ENCODE measurements around the gene EDARADD. TPM values are rescaled to one million over a fixed set of nuclear protein-coding genes. Genes with fewer than 3 reads are reported as not detected.

EDARADD gene
- total and polyA plus RNA-seq, 2 of the 8 experiments (the other 6 are each of a cell fraction or from before 2014, with no cell fraction given), result 3.4 to 6.1 TPM

DNA sequence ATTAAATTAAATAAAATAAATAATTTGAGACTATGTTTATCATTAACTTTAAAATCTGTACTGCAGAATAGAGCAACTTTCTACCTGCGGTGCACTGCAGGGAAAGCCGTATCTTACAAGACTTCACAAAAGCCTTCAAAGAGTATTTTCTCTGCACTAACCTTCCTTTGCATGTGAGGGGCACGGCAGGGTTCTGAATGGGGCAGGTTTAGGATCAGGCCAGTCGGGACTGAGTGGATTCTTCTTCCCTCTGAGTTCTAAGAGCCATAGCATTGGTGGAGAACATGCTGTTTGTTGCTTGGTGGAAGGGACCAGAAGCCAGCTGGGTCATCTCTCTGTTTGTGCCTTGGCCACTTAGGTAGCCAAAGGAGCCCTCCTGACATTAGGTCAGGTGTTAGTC, 74.5 kb downstream of the EDARADD start:
- DNase-seq (ENCODE audit: low read depth in 1 of 2, low spot score in 2 of 2) (no peak), FAIRE-seq (no peak)
- Histone ChIP-seq H3K9me3 (ENCODE audit: insufficient read depth in 2 of 2, low read depth in 1 of 2, low read length in 1 of 2) (no peaks in the 10 kb centered on the region), H2BK12ac (ENCODE audit: low read depth, low read length) (no peak overlapping the region), H2AK5ac (ENCODE audit: low read depth, low read length) (no peak overlapping the region), H3K23me2 (ENCODE audit: low read depth, low read length) (no peaks in the 10 kb centered on the region; the same call in 1 of the 2 replicates), H4K5ac (ENCODE audit: insufficient read length, low read depth, low read length) (no peak overlapping the region), H4K20me1 (replicated peaks in 1 of 2; ENCODE audit: control insufficient read depth in 1 of 2, insufficient read depth in 2 of 2, low read length in 2 of 2) (no peaks in the 10 kb centered on the region), H3K14ac (ENCODE audit: insufficient read length) (no peak overlapping the region), H2BK5ac (ENCODE audit: low read depth, low read length) (no peak overlapping the region), H4K91ac (replicated peaks; ENCODE audit: insufficient read length, low read length) (no peak overlapping the region), H2BK120ac (replicated peaks; ENCODE audit: low read depth, low read length) (no peak overlapping the region), H3K79me2 (ENCODE audit: control insufficient read depth in 1 of 2, insufficient read depth in 2 of 2, low read length in 2 of 2) (no peaks in the 10 kb centered on the region), H3K36me3 (ENCODE audit: control insufficient read depth in 2 of 4, insufficient read depth in 4 of 4, low read length in 3 of 4) (no peaks in the 10 kb centered on the region), H3K4me2 (ENCODE audit: insufficient read depth in 1 of 2, low read depth in 2 of 2, low read length in 2 of 2) (no peak overlapping the region), H2BK15ac (ENCODE audit: low read length) (no peak overlapping the region), H2BK20ac (ENCODE audit: low read length) (no peak overlapping the region), H3K27ac (ENCODE audit: low read depth, low read length) (no peak overlapping the region), H3K56ac (replicated peaks; ENCODE audit: insufficient read length, low read depth, low read length) (no peak overlapping the region), H3K9ac (replicated peaks in 1 of 4; ENCODE audit: extremely low read depth in 1 of 4, low read depth in 3 of 4, low read length in 3 of 4) (no peak overlapping the region), H3K23ac (ENCODE audit: insufficient read length) (no peak overlapping the region), H3K4me1 (replicated peaks in 1 of 4; ENCODE audit: control insufficient read depth in 3 of 4, insufficient read depth in 4 of 4, low read length in 3 of 4) (peaks cover 0 to 10% (median 5%) of the 10 kb centered on the region in 4 experiments; a peak in 3 of 7 replicates), H3K27me3 (replicated peaks in 1 of 4; ENCODE audit: control insufficient read depth in 3 of 4, extremely low read depth in 1 of 4, insufficient read depth in 3 of 4, low read length in 3 of 4) (no peaks in the 10 kb centered on the region), H3K4me3 (ENCODE audit: extremely low read depth in 1 of 4, insufficient read depth in 2 of 4, low read depth in 3 of 4, low read length in 4 of 4) (no peak overlapping the region), H3K79me1 (ENCODE audit: low read depth, low read length) (no peaks in the 10 kb centered on the region; the same call in 1 of the 2 replicates), H3K4ac (replicated peaks; ENCODE audit: insufficient read length, low read depth, low read length) (no peak overlapping the region), H2AFZ (ENCODE audit: low read length) (no peak overlapping the region), H4K8ac (ENCODE audit: extremely low read depth, insufficient read depth, low read length) (no peak overlapping the region), H3K18ac (ENCODE audit: extremely low read depth, low read length) (no peak overlapping the region)
- CTCF ChIA-PET (ENCODE audit: partially characterized antibody), result interaction anchor here (1.0 to 1.2 kb wide), 2 partner anchors 17 to 164 kb away, joined by 5 to 6 read pairs; no protein-coding TSS in a partner anchor
- POLR2A ChIA-PET (ENCODE audit: partially characterized antibody), result interaction anchor here (1.8 kb wide), 1 partner anchor 187 kb away, joined by 4 read pairs; the partner anchor contains the start of gene ERO1B
- 66% methylated on average over 4 of the region's 4 CpGs; no CpG with 5 or more reads in 1 of the 2 experiments for WGBS, 2 experiments (ENCODE audit: extremely low coverage in 1 of 2, insufficient coverage in 1 of 2, insufficient read length in 1 of 2, insufficient replicate concordance in 2 of 2, low coverage in 1 of 2, low lambda C conversion rate in 2 of 2, missing lambda C conversion rate in 1 of 2)
- no peak for TF ChIP-seq RAD21 (IDR thresholded peaks at IDR 0.05 in 1 of 2, conservative IDR thresholded peaks at IDR 0.05 in 1 of 2; ENCODE audit: low read depth in 2 of 2, low read length in 2 of 2)
- TF ChIP-seq JUND (IDR thresholded peaks at IDR 0.05; ENCODE audit: low read length), result no peak
- TF ChIP-seq, protein P1, sequence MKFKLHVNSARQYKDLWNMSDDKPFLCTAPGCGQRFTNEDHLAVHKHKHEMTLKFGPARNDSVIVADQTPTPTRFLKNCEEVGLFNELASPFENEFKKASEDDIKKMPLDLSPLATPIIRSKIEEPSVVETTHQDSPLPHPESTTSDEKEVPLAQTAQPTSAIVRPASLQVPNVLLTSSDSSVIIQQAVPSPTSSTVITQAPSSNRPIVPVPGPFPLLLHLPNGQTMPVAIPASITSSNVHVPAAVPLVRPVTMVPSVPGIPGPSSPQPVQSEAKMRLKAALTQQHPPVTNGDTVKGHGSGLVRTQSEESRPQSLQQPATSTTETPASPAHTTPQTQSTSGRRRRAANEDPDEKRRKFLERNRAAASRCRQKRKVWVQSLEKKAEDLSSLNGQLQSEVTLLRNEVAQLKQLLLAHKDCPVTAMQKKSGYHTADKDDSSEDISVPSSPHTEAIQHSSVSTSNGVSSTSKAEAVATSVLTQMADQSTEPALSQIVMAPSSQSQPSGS (IDR thresholded peaks at IDR 0.05; ENCODE audit: low read length), result no peak
- no peak for TF ChIP-seq MAFK (IDR thresholded peaks at IDR 0.05; ENCODE audit: low read depth, low read length)
- no peak for TF ChIP-seq GTF2F1 (IDR thresholded peaks at IDR 0.05; ENCODE audit: borderline replicate concordance, low read depth, low read length)
- TF ChIP-seq, protein P2, sequence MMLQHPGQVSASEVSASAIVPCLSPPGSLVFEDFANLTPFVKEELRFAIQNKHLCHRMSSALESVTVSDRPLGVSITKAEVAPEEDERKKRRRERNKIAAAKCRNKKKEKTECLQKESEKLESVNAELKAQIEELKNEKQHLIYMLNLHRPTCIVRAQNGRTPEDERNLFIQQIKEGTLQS (IDR thresholded peaks at IDR 0.05; ENCODE audit: insufficient read depth, low read depth, low read length), result no peak
- TF ChIP-seq POLR2AphosphoS5 (IDR thresholded peaks at IDR 0.05; ENCODE audit: low read depth, low read length), result no peak
- TF ChIP-seq, protein P3, sequence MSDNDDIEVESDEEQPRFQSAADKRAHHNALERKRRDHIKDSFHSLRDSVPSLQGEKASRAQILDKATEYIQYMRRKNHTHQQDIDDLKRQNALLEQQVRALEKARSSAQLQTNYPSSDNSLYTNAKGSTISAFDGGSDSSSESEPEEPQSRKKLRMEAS (IDR thresholded peaks at IDR 0.05), result no peak
- no peak for TF ChIP-seq SAP30 (IDR thresholded peaks at IDR 0.05; ENCODE audit: insufficient read depth, insufficient replicate concordance, low read length)
- no peak for TF ChIP-seq RXRA (IDR thresholded peaks at IDR 0.05; ENCODE audit: insufficient read depth, low read depth, low read length)
